GM18499 (cell line): ENCODE data around the gene KCNK4.

Experiments used
- ATAC-seq: cut with Tn5 transposase; IDR thresholded peaks from one replicate; pipeline ENCODE4 v1.9.1; 2021; ENCODE audit warnings: moderate number of reproducible peaks; ENCODE audit not compliant: insufficient read depth, unreplicated experiment

KCNK4 gene

DNA sequence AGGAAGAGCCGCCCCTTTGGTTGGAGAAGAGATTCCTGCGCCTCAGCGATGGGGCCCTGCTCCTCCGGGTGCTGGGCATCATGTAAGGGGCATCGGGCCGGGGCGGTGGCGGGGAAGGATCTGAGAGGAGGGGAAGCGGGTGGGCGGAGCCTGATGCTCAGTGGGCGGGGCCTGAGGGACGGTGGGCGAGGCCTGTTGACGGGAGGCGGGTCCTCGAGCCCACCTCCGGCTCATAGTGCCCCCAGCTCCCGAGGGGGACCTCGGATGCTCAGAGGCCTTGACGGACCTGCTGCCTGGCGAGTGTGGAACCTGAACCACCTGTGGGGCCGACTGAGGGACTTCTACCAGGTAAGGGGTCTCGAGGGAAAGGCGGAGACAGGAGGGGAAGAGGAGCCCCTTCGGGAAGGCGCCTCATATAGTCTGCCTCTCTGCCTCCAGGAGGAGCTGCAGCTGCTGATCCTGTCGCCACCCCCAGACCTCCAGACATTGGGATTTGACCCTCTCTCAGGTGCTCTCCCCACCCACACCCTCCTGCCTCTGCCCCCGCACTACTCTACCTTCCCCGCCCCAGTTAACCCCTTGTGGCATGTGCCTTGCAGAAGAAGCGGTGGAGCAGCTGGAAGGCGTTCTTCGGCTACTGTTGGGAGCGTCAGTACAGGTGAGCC, 49.7 kb downstream of the KCNK4 start:
- ATAC-seq, result no peak

GRCh38 chr11:64341429-64341828, 50.3 kb downstream of the KCNK4 start:
- no peak for ATAC-seq

GRCh38 chr11:64341851-64342791, 51.0 kb downstream of the KCNK4 start:
- ATAC-seq, result no peak

DNA sequence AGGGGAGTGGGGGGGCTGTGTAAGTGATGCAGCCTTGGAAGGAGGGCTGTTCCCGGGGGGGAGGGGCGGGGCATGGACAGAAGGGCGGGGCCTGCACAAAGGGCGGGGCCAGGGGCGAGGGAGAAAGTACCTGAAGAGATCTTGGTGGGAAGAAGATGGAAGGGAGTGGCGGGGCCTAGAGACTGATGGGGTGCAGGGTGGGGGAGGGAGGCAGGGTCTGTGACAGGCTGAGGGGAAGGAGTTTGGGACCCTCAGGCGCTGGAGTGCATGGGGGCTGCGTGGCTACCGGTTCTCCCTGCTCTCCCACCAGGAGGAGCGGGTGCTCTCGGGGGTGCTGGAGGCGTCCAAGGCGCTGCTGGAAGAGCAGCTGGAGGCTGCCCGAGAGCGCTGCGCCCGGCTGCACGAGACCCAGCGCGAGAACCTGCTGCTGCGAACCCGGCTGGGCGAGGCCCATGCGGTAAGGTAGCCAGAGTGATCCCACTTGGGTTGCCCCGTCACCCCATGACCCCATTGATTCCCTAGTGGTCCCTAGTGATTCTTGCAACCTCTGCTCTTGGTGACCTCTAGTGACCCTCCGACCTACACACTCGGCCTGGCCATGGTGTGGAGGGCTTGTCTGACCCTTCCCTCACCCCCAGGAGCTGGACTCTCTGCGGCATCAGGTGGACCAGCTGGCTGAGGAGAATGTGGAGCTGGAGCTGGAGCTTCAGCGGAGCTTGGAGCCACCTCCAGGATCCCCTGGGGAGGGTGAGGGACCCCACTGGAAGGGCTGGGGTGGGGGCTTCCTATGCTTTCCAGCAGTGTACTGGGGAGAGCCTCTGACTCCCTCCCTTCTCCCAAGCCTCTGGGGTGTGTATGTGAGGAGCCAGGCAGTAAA, 52.0 kb downstream of the KCNK4 start:
- no peak for ATAC-seq

DNA sequence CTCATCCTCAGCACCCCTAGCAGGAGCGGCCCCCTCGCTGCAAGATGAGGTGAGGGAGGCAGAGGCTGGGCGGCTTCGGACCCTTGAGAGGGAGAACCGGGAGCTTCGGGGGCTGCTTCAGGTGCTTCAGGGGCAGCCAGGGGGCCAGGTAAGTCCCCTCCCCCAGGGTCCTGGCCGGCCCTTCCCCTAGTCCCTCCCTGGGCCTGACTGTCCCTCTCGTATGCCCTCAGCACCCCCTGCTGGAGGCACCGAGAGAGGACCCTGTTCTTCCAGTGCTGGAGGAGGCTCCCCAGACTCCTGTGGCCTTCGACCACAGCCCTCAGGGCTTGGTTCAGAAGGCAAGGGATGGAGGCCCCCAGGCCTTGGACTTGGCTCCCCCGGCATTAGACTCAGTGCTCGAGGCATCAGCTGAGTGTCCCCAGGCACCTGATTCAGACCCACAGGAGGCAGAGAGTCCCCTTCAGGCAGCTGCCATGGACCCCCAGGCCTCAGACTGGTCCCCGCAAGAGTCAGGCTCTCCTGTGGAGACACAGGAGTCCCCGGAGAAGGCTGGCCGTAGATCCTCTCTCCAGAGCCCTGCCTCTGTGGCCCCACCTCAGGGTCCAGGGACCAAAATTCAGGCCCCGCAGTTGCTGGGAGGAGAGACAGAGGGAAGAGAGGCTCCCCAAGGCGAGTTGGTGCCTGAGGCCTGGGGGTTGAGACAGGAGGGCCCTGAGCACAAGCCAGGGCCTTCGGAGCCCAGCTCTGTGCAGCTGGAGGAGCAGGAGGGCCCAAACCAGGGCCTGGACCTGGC, 52.9 kb downstream of the KCNK4 start:
- no peak for ATAC-seq

DNA sequence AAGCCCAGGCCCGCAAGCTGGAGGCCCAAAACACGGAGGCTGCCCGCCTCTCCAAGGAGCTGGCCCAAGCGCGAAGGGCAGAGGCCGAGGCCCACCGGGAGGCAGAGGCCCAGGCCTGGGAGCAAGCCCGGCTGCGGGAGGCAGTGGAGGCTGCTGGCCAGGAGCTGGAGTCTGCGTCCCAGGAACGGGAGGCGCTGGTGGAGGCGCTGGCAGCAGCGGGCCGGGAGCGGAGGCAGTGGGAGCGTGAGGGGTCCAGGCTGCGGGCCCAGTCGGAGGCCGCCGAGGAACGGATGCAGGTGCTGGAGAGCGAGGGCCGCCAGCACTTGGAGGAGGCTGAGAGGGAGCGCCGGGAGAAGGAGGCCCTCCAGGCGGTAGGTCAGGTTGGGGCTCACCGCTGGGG, 53.7 kb downstream of the KCNK4 start:
- ATAC-seq, result no peak

DNA sequence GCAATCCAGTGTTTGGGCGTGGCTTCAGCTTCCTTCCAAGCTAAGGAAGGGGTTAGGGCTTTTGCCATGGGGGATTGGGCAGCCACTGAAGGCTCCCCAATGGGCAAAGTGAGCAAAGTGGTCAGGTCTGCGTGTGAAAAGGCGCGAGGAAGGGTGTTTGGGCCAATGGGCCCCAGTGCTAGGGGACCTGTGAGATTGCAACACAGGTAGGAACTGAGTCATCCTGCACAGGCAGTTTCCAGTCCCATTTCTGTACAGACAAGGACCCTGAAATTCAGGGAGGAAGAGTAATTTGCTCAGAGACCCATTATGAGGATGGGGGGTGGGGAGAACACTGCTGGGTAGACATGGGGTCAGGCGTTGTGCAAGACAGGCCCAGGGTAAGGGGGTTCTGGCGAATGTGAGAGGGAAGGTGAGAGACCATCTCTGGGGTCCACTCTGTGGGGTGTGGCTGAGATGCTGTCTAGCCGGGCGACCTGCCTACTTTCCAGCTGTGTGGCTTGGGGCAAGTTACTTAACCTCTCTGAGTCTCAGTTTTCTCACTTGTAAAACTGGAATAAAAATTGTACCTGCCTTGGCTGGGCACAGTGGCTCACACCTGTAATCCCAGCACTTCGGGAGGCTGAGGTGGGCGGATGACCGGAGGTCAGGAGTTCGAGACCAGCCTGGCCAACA, 56.2 kb downstream of the KCNK4 start:
- no peak for ATAC-seq

DNA sequence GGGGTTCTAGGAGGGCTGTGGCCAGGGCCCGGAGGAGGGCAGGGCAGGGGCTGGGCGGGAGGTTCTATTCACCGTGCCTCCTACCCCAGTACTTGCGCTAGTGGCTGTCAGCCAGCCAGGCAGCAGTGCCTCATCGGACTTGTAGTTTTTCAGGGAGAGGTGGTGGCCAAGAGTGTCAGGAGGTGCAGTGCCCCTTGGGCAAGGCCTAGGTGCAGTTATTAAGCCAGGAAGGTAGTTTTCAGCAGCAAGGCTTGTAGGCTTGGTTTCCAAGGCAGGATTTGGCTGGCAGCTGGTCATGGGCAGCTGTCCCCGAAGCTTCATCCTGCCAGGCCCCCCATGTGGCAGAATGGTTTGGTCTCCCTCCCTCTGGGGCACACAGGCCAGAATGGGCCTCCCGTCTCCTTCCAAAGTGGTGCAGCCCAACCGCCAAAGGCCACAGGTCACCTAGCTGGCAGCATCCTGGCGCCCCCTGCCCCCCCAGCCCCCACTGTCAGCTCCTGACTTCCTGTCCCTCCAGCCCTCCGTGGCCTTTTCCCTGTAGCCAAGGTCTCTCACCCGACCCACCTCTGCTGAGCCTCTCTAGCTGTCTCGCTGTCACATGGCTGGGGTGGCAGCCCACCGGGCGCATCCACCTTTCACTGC, 57.4 kb downstream of the KCNK4 start:
- ATAC-seq, result no peak

- ATAC-seq, result no peak
These were observed 57.9 kb downstream of the KCNK4 start for GRCh38 chr11:64349025-64349387.

DNA sequence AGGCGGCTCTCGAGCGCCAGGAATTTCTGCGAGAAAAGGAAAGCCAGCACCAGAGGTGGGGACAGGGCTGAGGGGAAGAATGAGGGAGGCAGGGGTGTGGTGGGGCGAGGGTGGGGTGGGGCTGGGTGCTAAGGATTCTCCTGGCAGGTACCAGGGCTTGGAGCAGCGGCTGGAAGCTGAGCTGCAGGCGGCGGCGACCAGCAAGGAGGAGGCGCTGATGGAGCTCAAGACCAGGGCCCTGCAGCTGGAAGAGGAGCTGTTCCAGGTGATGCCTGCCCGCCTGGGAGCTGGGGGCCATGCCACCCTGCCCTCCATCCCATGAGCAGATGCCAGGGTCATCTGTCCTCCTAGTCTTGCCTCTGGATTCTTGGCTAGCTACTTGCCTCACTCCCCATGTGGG, 58.3 kb downstream of the KCNK4 start:
- ATAC-seq, result no peak
